Measurements from ENCODE around the gene SLC7A1. TPM values are rescaled to one million over a fixed set of nuclear protein-coding genes. Genes with fewer than 3 reads are reported as not detected.

Gene SLC7A1
- total and polyA plus RNA-seq, 4 donors: 0.90 to 22.6 (median 1.4) TPM

DNA sequence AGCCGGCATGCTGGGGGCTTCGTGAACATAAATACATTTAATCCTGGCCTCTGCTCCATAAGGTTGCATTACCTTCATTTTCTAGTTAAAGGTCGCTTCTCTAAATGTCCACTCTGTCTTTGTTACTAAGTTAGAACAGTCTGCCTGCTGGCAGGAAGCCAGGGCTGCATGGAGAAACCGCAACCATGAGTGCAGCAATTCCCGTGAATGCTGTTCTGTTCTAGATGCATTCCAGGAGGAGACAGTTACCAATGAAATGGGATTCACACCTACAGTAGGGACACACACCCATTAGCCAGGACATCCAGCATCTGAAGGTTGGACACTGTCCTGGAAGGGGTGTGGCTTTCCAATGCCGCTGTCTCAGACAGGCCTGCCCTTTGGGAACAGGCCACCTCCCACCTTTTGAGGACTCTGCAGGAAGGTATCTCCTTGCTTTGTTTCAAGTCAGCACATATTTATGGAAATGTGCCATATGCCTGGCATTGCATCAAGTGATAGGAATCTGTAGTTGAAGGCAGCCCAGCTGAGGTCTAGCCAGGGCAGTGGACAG, 129.7 kb downstream of the SLC7A1 start:
- no peak overlapping the region for H3K9ac ChIP-seq (ENCODE audit: low read depth in 1 of 2, low read length in 2 of 2)
- H3K4me3 ChIP-seq (ENCODE audit: low read depth in 1 of 3, low read length in 3 of 3): no peak overlapping the region
- no peak overlapping the region for H3K27ac ChIP-seq (ENCODE audit: low read depth in 1 of 2, low read length in 2 of 2)
- DNase-seq (ENCODE audit: low spot score): no peak
- no peaks in the 10 kb centered on the region for H3K9me3 ChIP-seq (ENCODE audit: control insufficient read depth in 4 of 4, low read length in 3 of 4)
- H3K27me3 ChIP-seq (ENCODE audit: control insufficient read depth in 4 of 4, insufficient read depth in 4 of 4, low read length in 3 of 4): no peaks in the 10 kb centered on the region
- H3K4me1 ChIP-seq (ENCODE audit: control insufficient read depth in 4 of 4, insufficient read depth in 4 of 4, low read length in 3 of 4): no peaks in the 10 kb centered on the region
- 79% methylated on average over 6 of the region's 6 CpGs for WGBS
- H3K36me3 ChIP-seq (ENCODE audit: control insufficient read depth in 4 of 4, insufficient read depth in 3 of 4, low read depth in 1 of 4, low read length in 3 of 4): no peaks in the 10 kb centered on the region
- TF ChIP-seq NR2F2 (IDR thresholded peaks at IDR 0.05) (no peak), FOXA2 (IDR thresholded peaks at IDR 0.05) (no peak), RAD21 (IDR thresholded peaks at IDR 0.05) (no peak), TAF1 (conservative IDR thresholded peaks at IDR 0.05) (no peak), RXRA (IDR thresholded peaks at IDR 0.05) (no peak), JUND (IDR thresholded peaks at IDR 0.05) (no peak), SP1 (IDR thresholded peaks at IDR 0.05) (no peak), EGR1 (IDR thresholded peaks at IDR 0.05; ENCODE audit: low read depth in 2 of 2) (no peak)
- TF ChIP-seq, protein P1, sequence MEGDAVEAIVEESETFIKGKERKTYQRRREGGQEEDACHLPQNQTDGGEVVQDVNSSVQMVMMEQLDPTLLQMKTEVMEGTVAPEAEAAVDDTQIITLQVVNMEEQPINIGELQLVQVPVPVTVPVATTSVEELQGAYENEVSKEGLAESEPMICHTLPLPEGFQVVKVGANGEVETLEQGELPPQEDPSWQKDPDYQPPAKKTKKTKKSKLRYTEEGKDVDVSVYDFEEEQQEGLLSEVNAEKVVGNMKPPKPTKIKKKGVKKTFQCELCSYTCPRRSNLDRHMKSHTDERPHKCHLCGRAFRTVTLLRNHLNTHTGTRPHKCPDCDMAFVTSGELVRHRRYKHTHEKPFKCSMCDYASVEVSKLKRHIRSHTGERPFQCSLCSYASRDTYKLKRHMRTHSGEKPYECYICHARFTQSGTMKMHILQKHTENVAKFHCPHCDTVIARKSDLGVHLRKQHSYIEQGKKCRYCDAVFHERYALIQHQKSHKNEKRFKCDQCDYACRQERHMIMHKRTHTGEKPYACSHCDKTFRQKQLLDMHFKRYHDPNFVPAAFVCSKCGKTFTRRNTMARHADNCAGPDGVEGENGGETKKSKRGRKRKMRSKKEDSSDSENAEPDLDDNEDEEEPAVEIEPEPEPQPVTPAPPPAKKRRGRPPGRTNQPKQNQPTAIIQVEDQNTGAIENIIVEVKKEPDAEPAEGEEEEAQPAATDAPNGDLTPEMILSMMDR (IDR thresholded peaks at IDR 0.05; ENCODE audit: low read depth, low read length, missing input control): no peak
- TF ChIP-seq, protein P2, sequence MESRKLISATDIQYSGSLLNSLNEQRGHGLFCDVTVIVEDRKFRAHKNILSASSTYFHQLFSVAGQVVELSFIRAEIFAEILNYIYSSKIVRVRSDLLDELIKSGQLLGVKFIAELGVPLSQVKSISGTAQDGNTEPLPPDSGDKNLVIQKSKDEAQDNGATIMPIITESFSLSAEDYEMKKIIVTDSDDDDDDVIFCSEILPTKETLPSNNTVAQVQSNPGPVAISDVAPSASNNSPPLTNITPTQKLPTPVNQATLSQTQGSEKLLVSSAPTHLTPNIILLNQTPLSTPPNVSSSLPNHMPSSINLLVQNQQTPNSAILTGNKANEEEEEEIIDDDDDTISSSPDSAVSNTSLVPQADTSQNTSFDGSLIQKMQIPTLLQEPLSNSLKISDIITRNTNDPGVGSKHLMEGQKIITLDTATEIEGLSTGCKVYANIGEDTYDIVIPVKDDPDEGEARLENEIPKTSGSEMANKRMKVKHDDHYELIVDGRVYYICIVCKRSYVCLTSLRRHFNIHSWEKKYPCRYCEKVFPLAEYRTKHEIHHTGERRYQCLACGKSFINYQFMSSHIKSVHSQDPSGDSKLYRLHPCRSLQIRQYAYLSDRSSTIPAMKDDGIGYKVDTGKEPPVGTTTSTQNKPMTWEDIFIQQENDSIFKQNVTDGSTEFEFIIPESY (IDR thresholded peaks at IDR 0.05): no peak

DNA sequence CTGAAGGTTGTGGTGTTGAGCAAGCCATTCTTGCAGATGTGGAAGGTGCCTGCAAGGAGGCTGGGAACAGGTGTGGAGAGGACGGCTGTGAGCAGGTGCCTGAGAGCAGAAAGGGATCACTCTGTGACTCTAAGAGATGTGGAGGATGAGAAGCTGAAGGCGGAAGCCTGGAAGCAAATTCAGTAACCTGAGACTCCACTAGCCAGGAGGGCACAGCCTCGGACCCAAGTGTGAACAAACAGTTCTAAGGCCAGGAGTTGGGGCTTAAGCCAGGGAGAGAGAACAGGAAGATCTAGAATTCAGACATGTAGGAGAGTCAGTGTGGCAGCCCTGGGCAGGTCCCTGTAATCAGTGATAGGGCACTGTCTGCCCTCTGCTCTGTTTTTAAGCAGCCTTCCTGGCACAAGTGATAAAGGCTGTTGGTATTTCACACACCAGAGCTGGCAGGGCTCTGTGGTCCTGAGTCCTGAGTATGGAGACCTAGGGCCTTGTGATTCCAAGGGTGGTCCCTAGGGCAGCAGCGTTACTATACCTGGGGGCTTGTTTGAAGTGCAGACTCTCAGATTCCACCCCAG, 131.3 kb downstream of the SLC7A1 start:
- no peak for DNase-seq (ENCODE audit: low spot score)
- H3K9ac ChIP-seq (ENCODE audit: low read depth in 1 of 2, low read length in 2 of 2): no peak overlapping the region
- WGBS: 78% methylated on average over 4 of the region's 4 CpGs

More for the DNA sequence above, 131.3 kb downstream of the SLC7A1 start:
- H3K27ac ChIP-seq (ENCODE audit: low read depth in 1 of 2, low read length in 2 of 2): no peak overlapping the region
- no peaks in the 10 kb centered on the region for H3K27me3 ChIP-seq (ENCODE audit: control insufficient read depth in 4 of 4, insufficient read depth in 4 of 4, low read length in 3 of 4)
- H3K36me3 ChIP-seq (ENCODE audit: control insufficient read depth in 4 of 4, insufficient read depth in 3 of 4, low read depth in 1 of 4, low read length in 3 of 4): no peaks in the 10 kb centered on the region
- TF ChIP-seq, protein P3, sequence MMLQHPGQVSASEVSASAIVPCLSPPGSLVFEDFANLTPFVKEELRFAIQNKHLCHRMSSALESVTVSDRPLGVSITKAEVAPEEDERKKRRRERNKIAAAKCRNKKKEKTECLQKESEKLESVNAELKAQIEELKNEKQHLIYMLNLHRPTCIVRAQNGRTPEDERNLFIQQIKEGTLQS (IDR thresholded peaks at IDR 0.05): no peak
- TF ChIP-seq, protein P1 (IDR thresholded peaks at IDR 0.05; ENCODE audit: low read depth, low read length, missing input control): no peak
- TF ChIP-seq RAD21 (IDR thresholded peaks at IDR 0.05) (no peak), TAF1 (conservative IDR thresholded peaks at IDR 0.05) (no peak), RXRA (IDR thresholded peaks at IDR 0.05) (no peak), GABPA (IDR thresholded peaks at IDR 0.05 in 1 of 2, conservative IDR thresholded peaks at IDR 0.05 in 1 of 2) (no peak), FOXA1 (IDR thresholded peaks at IDR 0.05) (no peak), JUND (IDR thresholded peaks at IDR 0.05) (no peak), EGR1 (IDR thresholded peaks at IDR 0.05; ENCODE audit: low read depth in 2 of 2) (no peak), NR2F2 (IDR thresholded peaks at IDR 0.05) (no peak), SP1 (IDR thresholded peaks at IDR 0.05) (no peak), YY1 (IDR thresholded peaks at IDR 0.05) (no peak), HNF4G (IDR thresholded peaks at IDR 0.05) (no peak), FOXA2 (IDR thresholded peaks at IDR 0.05) (no peak), HNF4A (conservative IDR thresholded peaks at IDR 0.05) (no peak), REST (IDR thresholded peaks at IDR 0.05) (no peak)
- TF ChIP-seq, protein P2 (IDR thresholded peaks at IDR 0.05): no peak
- TF ChIP-seq, protein P4, sequence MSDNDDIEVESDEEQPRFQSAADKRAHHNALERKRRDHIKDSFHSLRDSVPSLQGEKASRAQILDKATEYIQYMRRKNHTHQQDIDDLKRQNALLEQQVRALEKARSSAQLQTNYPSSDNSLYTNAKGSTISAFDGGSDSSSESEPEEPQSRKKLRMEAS (IDR thresholded peaks at IDR 0.05): no peak
- no peaks in the 10 kb centered on the region for H3K9me3 ChIP-seq (ENCODE audit: control insufficient read depth in 4 of 4, low read length in 3 of 4)
- H3K4me3 ChIP-seq (ENCODE audit: low read depth in 1 of 3, low read length in 3 of 3): no peak overlapping the region
- H3K4me1 ChIP-seq (ENCODE audit: control insufficient read depth in 4 of 4, insufficient read depth in 4 of 4, low read length in 3 of 4): no peaks in the 10 kb centered on the region
